HG02973 (cell line): ENCODE data around the gene JPT2.

ENCODE experiments used
- ATAC-seq: cut with Tn5 transposase; IDR thresholded peaks from one replicate; pipeline ENCODE4 v1.9.1; 2021; ENCODE audit warnings: moderate library complexity; ENCODE audit not compliant: unreplicated experiment

JPT2 gene

GRCh38 chr16:1651094-1651973 lies 26.7 kb upstream of the JPT2 start:
- ATAC-seq, result no peak

GRCh38 chr16:1651974-1652312 lies 26.1 kb upstream of the JPT2 start:
- ATAC-seq, result no peak

- no peak for ATAC-seq
These were observed 25.1 kb upstream of the JPT2 start for GRCh38 chr16:1653023-1653422.

- ATAC-seq, result no peak
These were observed 23.4 kb upstream of the JPT2 start for GRCh38 chr16:1654505-1655268.

- no peak for ATAC-seq
These were observed 22.7 kb upstream of the JPT2 start for GRCh38 chr16:1655269-1655807.

- no peak for ATAC-seq
These were observed 21.9 kb upstream of the JPT2 start for GRCh38 chr16:1655909-1656807.

GRCh38 chr16:1656808-1657617 lies 21.1 kb upstream of the JPT2 start:
- ATAC-seq, result no peak

GRCh38 chr16:1657841-1658240 lies 20.2 kb upstream of the JPT2 start:
- no peak for ATAC-seq

- ATAC-seq, result no peak
These were observed 19.0 kb upstream of the JPT2 start for GRCh38 chr16:1659031-1659430.

- ATAC-seq, result no peak
These were observed 16.3 kb upstream of the JPT2 start for GRCh38 chr16:1661826-1662225.

- ATAC-seq, result no peak
These were observed 15.5 kb upstream of the JPT2 start for GRCh38 chr16:1662543-1662942.

GRCh38 chr16:1665829-1666228 lies 12.2 kb upstream of the JPT2 start:
- ATAC-seq, result no peak

GRCh38 chr16:1666316-1666715 lies 11.8 kb upstream of the JPT2 start:
- no peak for ATAC-seq

GRCh38 chr16:1667271-1667670 lies 10.8 kb upstream of the JPT2 start:
- no peak for ATAC-seq

GRCh38 chr16:1667916-1668315 lies 10.2 kb upstream of the JPT2 start:
- no peak for ATAC-seq

- ATAC-seq, result no peak
These were observed 9.3 kb upstream of the JPT2 start for GRCh38 chr16:1668612-1669319.

GRCh38 chr16:1669698-1670097 lies 8.4 kb upstream of the JPT2 start:
- no peak for ATAC-seq

- no peak for ATAC-seq
These were observed 7.7 kb upstream of the JPT2 start for GRCh38 chr16:1670371-1670770.

- ATAC-seq, result no peak
These were observed 7.2 kb upstream of the JPT2 start for GRCh38 chr16:1670866-1671265.
